Ovary (tissue), 9 donors: ENCODE data around the gene SLC47A2. TPM values are rescaled to one million over a fixed set of nuclear protein-coding genes. Genes with fewer than 3 reads are reported as not detected.

ENCODE experiments used
- DNase-seq, 5 donors: peaks; one replicate each; pipeline ENCODE4 v3.0.0-alpha.2; 2019 to 2020
- H3K27ac ChIP-seq, 2 donors: fragments of 200-600 bp; one replicate each; pipeline versions ENCODE4 v1.5.1 to v1.8.0; 2019 to 2022
- H3K27me3 ChIP-seq: fragments of 200-600 bp; one replicate; pipeline ENCODE4 v1.8.0; 2022
- H3K36me3 ChIP-seq: fragments of 200-600 bp; sonication (generic); one replicate; pipeline ENCODE4 v1.5.1; 2019
- H3K4me1 ChIP-seq: one replicate; pipeline ENCODE4 v1.8.1; 2013; ENCODE audit warnings: mild to moderate bottlenecking, moderate library complexity; ENCODE audit not compliant: insufficient read depth
- H3K4me3 ChIP-seq: fragments of 200-600 bp; sonication (generic); one replicate; pipeline ENCODE4 v1.5.1; 2017
- H3K9me3 ChIP-seq, 2 donors: fragments of 200-600 bp in 1 of 2; sonication (generic) in 1 of 2; one replicate each; pipeline versions ENCODE4 v1.5.1 to v1.8.1; 2013 to 2019; ENCODE audit warnings: mild to moderate bottlenecking in 1 of 2, moderate library complexity in 1 of 2
- EP300 ChIP-seq: sonication (generic); formaldehyde crosslinking; IDR thresholded peaks from one replicate; pipeline ENCODE4 v1.6.1; 2017; ENCODE audit warnings: antibody characterized with exemption
- POLR2A ChIP-seq: fragments of 450-650 bp; IDR thresholded peaks from one replicate; pipeline ENCODE4 v1.6.1; 2017; ENCODE audit warnings: antibody characterized with exemption, mild to moderate bottlenecking, moderate library complexity
- WGBS, 3 donors: extraction: QIAGEN DNeasy Blood & Tissue Kit in 1 of 3; methylation state at CpG; one replicate each; pipeline versions ENCODE4 v1.1.5 to v1.1.7; 2013 to 2017; 5-methylcytosine and 5-hydroxymethylcytosine counted together
- intact Hi-C, 4 donors: fragments of 100-400 bp; cut with DNase I; formaldehyde crosslinking; loops; one replicate each; pipeline versions ENCODE4 v1.11.0 to v1.15.1; 2022 to 2023
- polyA plus RNA-seq, 2 donors: library from polyadenylated mRNA; stranded (reverse); fragments of 200-250 nt in 1 of 2; fragments of 350-450 nt in 1 of 2; fragmentation: Illumina TruSeq in 1 of 2; extraction: RNeasy Lipid Tissue Mini Kit (QIAGEN cat#74804) in 1 of 2; gene quantifications; one replicate each; pipeline ENCODE4 v1.2.3, GENCODE V29; 2013 to 2014
- total RNA-seq, 7 donors: library from RNA; depleted of rRNA in 2 of 7; stranded (reverse); fragments of >200 nt in 2 of 7; fragmentation: NEBNext Ultra II Directional in 3 of 7; extraction: Animal tissue kit (Norgen Biotek cat#: 25700) in 3 of 7; gene quantifications; one replicate each; pipeline versions ENCODE4 v1.1.0 to v1.2.4, GENCODE V29; 2016 to 2023
- TF ChIP-seq, protein P1 (sequence below), 3 donors: fragments of 450-650 bp in 2 of 3; fragments of 200-600 bp in 1 of 3; IDR thresholded peaks; one replicate each; pipeline versions ENCODE4 v1.5.1 to v1.8.0; 2016 to 2022; ENCODE audit warnings: antibody characterized with exemption in 3 of 3, mild to moderate bottlenecking in 1 of 3
- donor health status: DM: no; HTN: no; CAD: no; lungs with moderate emphysema.
- donor health status: DM: no; HTN: no; CAD: no.
- donor health status: Bipolar disorder and iron deficiency.
- donor health status: DM: yes; HTN: yes; CAD: no.
- donor health status: DM: no; HTN: no; CAD: no.
- donor health status: DM: yes; HTN: yes; CAD: no.

SLC47A2 gene
- total and polyA plus RNA-seq, 9 donors = 0.87 to 29.4 (median 1.00) TPM; not detected in 6

- Histone ChIP-seq H3K4me3 (no peak overlapping the region), H3K27ac (no peak overlapping the region), H3K36me3 (no peaks in the 10 kb centered on the region), H3K9me3 (no peaks in the 10 kb centered on the region), H3K4me1 (no peaks in the 10 kb centered on the region), H3K27me3 (no peaks in the 10 kb centered on the region)
- TF ChIP-seq, protein P1, sequence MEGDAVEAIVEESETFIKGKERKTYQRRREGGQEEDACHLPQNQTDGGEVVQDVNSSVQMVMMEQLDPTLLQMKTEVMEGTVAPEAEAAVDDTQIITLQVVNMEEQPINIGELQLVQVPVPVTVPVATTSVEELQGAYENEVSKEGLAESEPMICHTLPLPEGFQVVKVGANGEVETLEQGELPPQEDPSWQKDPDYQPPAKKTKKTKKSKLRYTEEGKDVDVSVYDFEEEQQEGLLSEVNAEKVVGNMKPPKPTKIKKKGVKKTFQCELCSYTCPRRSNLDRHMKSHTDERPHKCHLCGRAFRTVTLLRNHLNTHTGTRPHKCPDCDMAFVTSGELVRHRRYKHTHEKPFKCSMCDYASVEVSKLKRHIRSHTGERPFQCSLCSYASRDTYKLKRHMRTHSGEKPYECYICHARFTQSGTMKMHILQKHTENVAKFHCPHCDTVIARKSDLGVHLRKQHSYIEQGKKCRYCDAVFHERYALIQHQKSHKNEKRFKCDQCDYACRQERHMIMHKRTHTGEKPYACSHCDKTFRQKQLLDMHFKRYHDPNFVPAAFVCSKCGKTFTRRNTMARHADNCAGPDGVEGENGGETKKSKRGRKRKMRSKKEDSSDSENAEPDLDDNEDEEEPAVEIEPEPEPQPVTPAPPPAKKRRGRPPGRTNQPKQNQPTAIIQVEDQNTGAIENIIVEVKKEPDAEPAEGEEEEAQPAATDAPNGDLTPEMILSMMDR (IDR thresholded peaks at IDR 0.05) = no peak
- TF ChIP-seq EP300 (no peak), POLR2A (no peak)
- DNase-seq = no peak
- intact Hi-C loops = loop anchor here in 1 of 4 donors (10.0 kb wide), 1 partner anchor 61 kb away; no protein-coding TSS in a partner anchor
- 69 to 79% (median 69%) methylated on average over 5 of the region's 5 CpGs for WGBS, 3 donors
These were observed 52.1 kb downstream of the SLC47A2 start for GRCh38 chr17:19664136-19664820.

DNA sequence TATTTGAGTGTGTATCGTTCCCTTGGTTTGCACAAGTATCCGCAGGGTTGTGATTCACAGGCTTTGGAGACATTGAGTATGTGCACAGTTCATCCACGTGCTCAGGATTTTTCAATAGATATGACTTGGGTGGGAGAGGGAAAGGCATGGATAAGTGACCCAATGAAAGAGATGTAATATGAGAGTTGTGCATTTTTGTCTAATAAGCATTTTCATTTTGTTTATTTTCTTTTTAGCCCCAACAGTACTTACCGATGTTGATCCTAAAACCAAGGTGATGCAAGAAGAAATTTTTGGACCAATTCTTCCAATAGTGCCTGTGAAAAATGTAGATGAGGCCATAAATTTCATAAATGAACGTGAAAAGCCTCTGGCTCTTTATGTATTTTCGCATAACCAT, 53.3 kb downstream of the SLC47A2 start:
- Histone ChIP-seq H3K4me1 (no peaks in the 10 kb centered on the region), H3K27ac (no peak overlapping the region), H3K4me3 (no peak overlapping the region), H3K27me3 (no peaks in the 10 kb centered on the region), H3K36me3 (no peaks in the 10 kb centered on the region), H3K9me3 (no peaks in the 10 kb centered on the region)
- 79 to 84% (median 82%) methylated on average over 6 of the region's 6 CpGs for WGBS, 3 donors
- TF ChIP-seq POLR2A (no peak), EP300 (no peak)
- TF ChIP-seq, protein P1 (IDR thresholded peaks at IDR 0.05) = no peak
- no peak for DNase-seq
- intact Hi-C loops = loop anchor here in 1 of 4 donors (10.0 kb wide), 1 partner anchor 62 kb away; no protein-coding TSS in a partner anchor

DNA sequence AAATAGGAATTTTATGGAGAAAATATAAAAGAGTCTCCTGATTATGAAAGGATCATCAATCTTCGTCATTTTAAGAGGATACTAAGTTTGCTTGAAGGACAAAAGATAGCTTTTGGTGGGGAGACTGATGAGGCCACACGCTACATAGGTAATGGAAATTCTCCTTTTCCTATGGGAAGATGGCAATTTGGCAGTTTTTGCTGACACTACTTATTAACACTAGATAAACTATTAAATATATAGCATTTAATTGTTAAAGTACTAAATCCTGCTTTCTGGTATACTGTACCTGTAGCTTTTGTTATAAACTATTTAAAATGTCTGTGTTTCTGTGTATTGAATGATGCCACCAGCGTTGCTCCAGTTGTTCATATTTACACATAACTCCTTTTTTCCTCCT, 55.3 kb downstream of the SLC47A2 start:
- WGBS, 3 donors = 87 to 90% (median 90%) methylated on average over 3 of the region's 3 CpGs
- H3K27ac ChIP-seq = no peak overlapping the region

GRCh38 chr17:19660219-19660870, 56.0 kb downstream of the SLC47A2 start:
- WGBS, 3 donors = 91 to 95% (median 95%) methylated on average over 6 of the region's 6 CpGs
- Histone ChIP-seq H3K27ac (no peak overlapping the region), H3K4me1 (no peaks in the 10 kb centered on the region), H3K27me3 (no peaks in the 10 kb centered on the region), H3K36me3 (no peaks in the 10 kb centered on the region), H3K9me3 (no peaks in the 10 kb centered on the region), H3K4me3 (no peak overlapping the region)
- intact Hi-C loops = loop anchor here in 1 of 4 donors (10.0 kb wide), 1 partner anchor 64 kb away; no protein-coding TSS in a partner anchor
- no peak for DNase-seq
- TF ChIP-seq, protein P1 (IDR thresholded peaks at IDR 0.05) = no peak
- TF ChIP-seq EP300 (no peak), POLR2A (no peak)

More for the DNA sequence above, 55.3 kb downstream of the SLC47A2 start:
- intact Hi-C loops = loop anchor here in 1 of 4 donors (10.0 kb wide), 1 partner anchor 64 kb away; no protein-coding TSS in a partner anchor
- Histone ChIP-seq H3K9me3 (no peaks in the 10 kb centered on the region), H3K4me3 (no peak overlapping the region), H3K27me3 (no peaks in the 10 kb centered on the region), H3K36me3 (no peaks in the 10 kb centered on the region), H3K4me1 (no peaks in the 10 kb centered on the region)
- TF ChIP-seq, protein P1 (IDR thresholded peaks at IDR 0.05) = no peak
- TF ChIP-seq POLR2A (no peak), EP300 (no peak)
- no peak for DNase-seq
